GM12875 (cell line): ENCODE results near the gene REG3A.

Source experiments
- H3K4me3 ChIP-seq: one replicate; pipeline ENCODE4 v1.5.1; 2011; ENCODE audit warnings: low read depth, low read length, control low read depth
- CTCF ChIP-seq: IDR thresholded peaks from 2 replicates; pipeline ENCODE4 v1.5.1; 2011; ENCODE audit warnings: low read depth, mild to moderate bottlenecking, control low read depth, inconsistent platforms, low read length, moderate library complexity, borderline replicate concordance; ENCODE audit not compliant: insufficient read depth

The REG3A gene

DNA sequence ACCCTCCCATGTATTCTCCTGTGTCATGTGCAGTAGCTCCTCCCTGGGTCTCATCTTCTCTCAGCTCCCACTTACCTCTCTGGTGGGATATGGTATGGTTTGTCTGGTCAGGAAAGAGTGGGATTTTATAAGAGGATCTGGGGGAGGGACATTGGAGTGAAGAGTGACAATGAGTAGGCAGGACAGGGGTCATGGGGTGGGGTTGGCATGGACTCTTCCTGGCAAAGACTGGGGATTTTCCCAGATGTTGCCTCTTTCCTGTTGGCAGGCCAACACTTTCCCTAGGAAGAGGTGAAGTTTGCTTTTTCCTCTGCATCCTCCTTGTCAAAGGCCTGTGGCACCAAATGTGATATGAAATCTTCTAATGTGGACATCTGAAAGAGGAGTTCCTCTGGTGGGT is at the start of gene REG3A:
REG3A (minus strand) TSS at position 101 of the 400 bp plus-strand sequence. CDS start 348 bp downstream, outside the sequence.
- H3K4me3 ChIP-seq: no peak within 1 kb of the TSS
- no peak for TF ChIP-seq CTCF

GRCh38 chr2:79200762-79201161 is 41.2 kb upstream of the REG3A start:
- TF ChIP-seq CTCF: no peak
- no peak overlapping the region for H3K4me3 ChIP-seq

GRCh38 chr2:79191816-79192215 is 32.3 kb upstream of the REG3A start:
- H3K4me3 ChIP-seq: no peak overlapping the region

DNA sequence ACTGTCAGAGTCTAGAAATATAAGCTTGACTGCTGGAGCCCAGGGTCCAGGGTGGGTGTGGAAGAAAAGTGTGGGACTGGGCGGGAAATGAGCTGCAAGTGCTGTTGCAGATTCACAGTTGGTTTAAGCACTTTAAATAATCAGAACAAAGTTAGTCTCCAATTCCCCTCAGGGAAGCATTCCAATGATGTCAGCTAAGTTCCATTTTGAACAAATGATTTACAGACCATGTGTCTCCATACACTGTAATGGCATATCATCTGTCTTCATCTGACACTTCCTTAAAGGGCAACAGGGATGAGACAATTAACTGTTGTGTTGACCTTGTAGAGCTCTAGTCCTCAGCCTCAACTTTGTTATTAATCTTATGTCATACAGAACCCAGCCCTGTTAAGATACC is 31.5 kb upstream of the REG3A start:
- no peak overlapping the region for H3K4me3 ChIP-seq
- TF ChIP-seq CTCF: no peak

More at GRCh38 chr2:79191816-79192215, 32.3 kb upstream of the REG3A start:
- TF ChIP-seq CTCF: no peak

- no peak for TF ChIP-seq CTCF
These were observed 29.9 kb upstream of the REG3A start for GRCh38 chr2:79189465-79189864.

GRCh38 chr2:79181617-79182016 is 22.1 kb upstream of the REG3A start:
- TF ChIP-seq CTCF: no peak
- no peak overlapping the region for H3K4me3 ChIP-seq

More at GRCh38 chr2:79189465-79189864, 29.9 kb upstream of the REG3A start:
- H3K4me3 ChIP-seq: no peak overlapping the region

DNA sequence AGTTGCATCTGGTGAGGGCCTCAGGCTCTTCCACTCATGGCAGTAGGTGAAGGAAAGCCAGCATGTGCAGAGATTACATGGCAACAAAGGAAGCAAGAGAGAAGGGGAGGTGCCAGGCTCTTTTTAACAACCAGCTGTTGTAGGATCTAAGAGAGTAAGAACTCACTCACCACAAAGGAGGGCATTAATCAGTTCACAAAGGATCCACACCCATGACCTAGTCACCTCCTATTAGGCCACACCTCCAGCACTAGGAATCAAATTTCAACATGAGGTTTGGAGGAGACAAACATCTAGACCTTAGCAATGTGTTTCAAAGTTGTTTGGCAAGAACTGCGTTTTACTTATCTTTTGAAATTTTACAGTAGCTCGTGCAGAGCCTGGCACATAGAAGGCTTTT is 20.5 kb upstream of the REG3A start:
- no peak overlapping the region for H3K4me3 ChIP-seq
- TF ChIP-seq CTCF: no peak
